SK-N-SH (cell line): ENCODE data around the gene HOXA5. TPM values are rescaled to one million over a fixed set of nuclear protein-coding genes. Genes with fewer than 3 reads are reported as not detected.

Experiments
- CTCF ChIA-PET: fragments of 300-600, 350-600 bp; formaldehyde crosslinking; extraction: SDS; loops from one replicate; lab custom pipeline; 2021; lab: Yijun Ruan, JAX
- POLR2A ChIA-PET: fragments of 350-600 bp; sonication (Branson Sonifier 250); formaldehyde crosslinking; extraction: SDS; loops from one replicate; lab custom pipeline; 2020; ENCODE audit warnings: antibody characterized with exemption, inconsistent platforms; lab: Yijun Ruan, JAX
- DNase-seq: peaks from one replicate; pipeline ENCODE4 v3.0.0; 2012
- H2AFZ ChIP-seq: fragments of 200-600 bp; sonication (generic); 2 replicates; pipeline ENCODE4 v1.8.1; 2016; ENCODE audit warnings: antibody characterized with exemption, mild to moderate bottlenecking, low read depth
- H3F3A ChIP-seq: fragments of 200-600 bp; sonication (generic); replicated peaks from 2 replicates; pipeline ENCODE3; 2016; ENCODE audit warnings: antibody characterized with exemption, mild to moderate bottlenecking; ENCODE audit not compliant: insufficient read depth
- H3K27ac ChIP-seq, 2 experiments: fragments of 200-500 bp in 1 of 2; fragments of 200-600 bp in 1 of 2; sonication (Bioruptor generic) in 1 of 2; sonication (generic), shearing (Covaris generic) in 1 of 2; 2 replicates each; pipeline versions ENCODE4 v1.5.1 to v1.6.1; 2014 to 2016; ENCODE audit warnings: low read depth in 2 of 2, inconsistent platforms in 1 of 2, low read length in 1 of 2, mild to moderate bottlenecking in 1 of 2, mixed read lengths in 1 of 2
- H3K27me3 ChIP-seq: fragments of 200-600 bp; sonication (generic), shearing (Covaris generic); 2 replicates; pipeline ENCODE4 v1.6.1; 2016; ENCODE audit warnings: mixed run types; ENCODE audit not compliant: insufficient read depth
- H3K36me3 ChIP-seq, 2 experiments: fragments of 200-500 bp in 1 of 2; fragments of 200-600 bp in 1 of 2; sonication (Bioruptor generic) in 1 of 2; sonication (generic) in 1 of 2; replicated peaks in 1 of 2; 2 replicates each; pipeline versions ENCODE3 to v1.5.1; 2014 to 2016; ENCODE audit warnings: low read length in 1 of 2, mild to moderate bottlenecking in 1 of 2; ENCODE audit not compliant: insufficient read depth in 2 of 2, control insufficient read depth in 1 of 2
- H3K4me1 ChIP-seq, 2 experiments: fragments of 200-500 bp in 1 of 2; fragments of 200-600 bp in 1 of 2; sonication (Bioruptor generic) in 1 of 2; sonication (generic), shearing (Covaris generic) in 1 of 2; 2 replicates each; pipeline versions ENCODE4 v1.5.1 to v1.6.1; 2014 to 2016; ENCODE audit warnings: low read depth in 1 of 2, low read length in 1 of 2, mixed run types in 1 of 2; ENCODE audit not compliant: insufficient read depth in 2 of 2, control insufficient read depth in 1 of 2
- H3K4me2 ChIP-seq: fragments of 200-600 bp; sonication (generic), shearing (Covaris generic); 2 replicates; pipeline ENCODE4 v1.6.1; 2017; ENCODE audit warnings: mixed run types
- H3K4me3 ChIP-seq, 2 experiments: fragments of 200-500 bp in 1 of 2; fragments of 200-600 bp in 1 of 2; sonication (Bioruptor generic) in 1 of 2; sonication (generic), shearing (Covaris generic) in 1 of 2; 2 replicates each; pipeline versions ENCODE4 v1.5.1 to v1.8.1; 2014 to 2016; ENCODE audit warnings: low read depth in 2 of 2, inconsistent platforms in 1 of 2, low read length in 1 of 2, mild to moderate bottlenecking in 1 of 2, mixed read lengths in 1 of 2, moderate library complexity in 1 of 2
- H3K79me2 ChIP-seq: fragments of 200-600 bp; sonication (generic); 2 replicates; pipeline ENCODE4 v1.8.1; 2017; ENCODE audit warnings: mild to moderate bottlenecking; ENCODE audit not compliant: insufficient read depth
- H3K9ac ChIP-seq: fragments of 200-600 bp; sonication (generic); 2 replicates; pipeline ENCODE4 v1.6.1; 2017; ENCODE audit warnings: mixed run types
- H3K9me2 ChIP-seq: fragments of 200-600 bp; sonication (generic); 2 replicates; pipeline ENCODE4 v1.6.1; 2017; ENCODE audit warnings: mixed run types
- H3K9me3 ChIP-seq: fragments of 200-600 bp; sonication (generic); 2 replicates; pipeline ENCODE4 v1.6.1; 2017; ENCODE audit warnings: mixed run types, mild to moderate bottlenecking, moderate library complexity
- H4K20me1 ChIP-seq: fragments of 200-600 bp; sonication (generic); 2 replicates; pipeline ENCODE4 v1.6.1; 2017; ENCODE audit warnings: mild to moderate bottlenecking, mixed run types; ENCODE audit not compliant: insufficient read depth
- CHD2 ChIP-seq: fragments of 150-350 bp; IDR thresholded peaks from 2 replicates; pipeline ENCODE4 v1.6.1; 2018; ENCODE audit warnings: low read length; ENCODE audit not compliant: partially characterized antibody
- ELF1 ChIP-seq: IDR thresholded peaks from 2 replicates; pipeline ENCODE4 v1.4.0; 2012
- EP300 ChIP-seq, 2 experiments: IDR thresholded peaks; 2 replicates each; pipeline versions ENCODE4 v1.4.0 to v1.6.1; 2012; ENCODE audit warnings: borderline replicate concordance in 1 of 2, low read depth in 1 of 2, low read length in 1 of 2
- FOSL2 ChIP-seq: IDR thresholded peaks from 2 replicates; pipeline ENCODE4 v1.4.0; 2012; ENCODE audit warnings: low read depth, mild to moderate bottlenecking, moderate library complexity, borderline replicate concordance
- GATA2 ChIP-seq: sonication (generic); formaldehyde crosslinking; IDR thresholded peaks from 2 replicates; pipeline ENCODE4 v1.5.0; 2020; ENCODE audit warnings: mild to moderate bottlenecking, missing genetic modification reagents
- JUND ChIP-seq: IDR thresholded peaks from 2 replicates; pipeline ENCODE4 v1.4.0; 2012
- MXI1 ChIP-seq: IDR thresholded peaks from 2 replicates; pipeline ENCODE4 v1.6.1; 2012; ENCODE audit warnings: mild to moderate bottlenecking, low read depth, low read length, improper control_type of control experiment
- NFIC ChIP-seq: IDR thresholded peaks from 2 replicates; pipeline ENCODE4 v1.4.0; 2012; ENCODE audit warnings: borderline replicate concordance
- NRF1 ChIP-seq: IDR thresholded peaks from 2 replicates; pipeline ENCODE4 v1.6.1; 2012; ENCODE audit warnings: low read depth, mild to moderate bottlenecking, low read length
- RCOR1 ChIP-seq: fragments of 150-350 bp; IDR thresholded peaks from 2 replicates; pipeline ENCODE4 v1.6.1; 2017; ENCODE audit warnings: antibody characterized with exemption, low read length
- REST ChIP-seq: IDR thresholded peaks from 2 replicates; pipeline ENCODE4 v1.6.1; 2012; ENCODE audit warnings: mild to moderate bottlenecking, low read depth, low read length, moderate library complexity
- SIN3A ChIP-seq: IDR thresholded peaks from 2 replicates; pipeline ENCODE4 v1.6.1; 2012; ENCODE audit warnings: low read depth, mild to moderate bottlenecking, low read length, moderate library complexity, borderline replicate concordance
- SMC3 ChIP-seq: IDR thresholded peaks from 2 replicates; pipeline ENCODE4 v1.6.1; 2012; ENCODE audit warnings: low read depth, low read length, improper control_type of control experiment
- USF1 ChIP-seq: IDR thresholded peaks from 2 replicates; pipeline ENCODE4 v1.4.0; 2012; ENCODE audit warnings: low read depth, borderline replicate concordance
- USF2 ChIP-seq: fragments of 150-350 bp; IDR thresholded peaks from 2 replicates; pipeline ENCODE4 v1.6.1; 2017; ENCODE audit warnings: antibody characterized with exemption, low read length, low read depth, borderline replicate concordance
- ZBTB33 ChIP-seq: IDR thresholded peaks from 2 replicates; pipeline ENCODE4 v1.4.0; 2012; ENCODE audit warnings: low read depth, borderline replicate concordance
- WGBS: methylation state at CpG from one replicate; pipeline ENCODE4 v1.1.6; 2017; ENCODE audit warnings: low lambda C conversion rate; 5-methylcytosine and 5-hydroxymethylcytosine counted together
- polyA plus RNA-seq, 3 experiments: library from polyadenylated mRNA; depleted of rRNA; stranded (reverse); fragments of >200 nt; gene quantifications; 2 replicates each; pipeline ENCODE4 v1.2.3, GENCODE V29; 2012

HOXA5 gene
- polyA plus RNA-seq, 1 of the 3 experiments (the other 2 are of a cell fraction): not detected

GRCh38 chr7:27175626-27176523 lies 32.4 kb upstream of the HOXA5 start:
- H3K4me1 ChIP-seq: peaks cover 0 to 4% of the 10 kb centered on the region in 2 experiments; a peak in 1 of 4 replicates
- no peaks in the 10 kb centered on the region for H3K79me2 ChIP-seq
- no peak overlapping the region for H3K4me2 ChIP-seq
- H3K27ac ChIP-seq: no peak overlapping the region
- no peaks in the 10 kb centered on the region for H3K36me3 ChIP-seq
- H3K9me2 ChIP-seq: no peaks in the 10 kb centered on the region
- peak overlapping the region; percentile 16; the same call in 1 of the 2 replicates for H2AFZ ChIP-seq
- H3K4me3 ChIP-seq: no peak overlapping the region
- no peaks in the 10 kb centered on the region for H3F3A ChIP-seq
- no peaks in the 10 kb centered on the region for H3K9me3 ChIP-seq
- H4K20me1 ChIP-seq: no peaks in the 10 kb centered on the region
- 21% methylated on average over 39 of the region's 40 CpGs for WGBS
- TF ChIP-seq MXI1 (no peak), ELF1 (no peak), SMC3 (no peak)
- H3K9ac ChIP-seq: no peak overlapping the region
- DNase-seq: peak; percentile 56
- H3K27me3 ChIP-seq: peaks cover 99% of the 10 kb centered on the region
- ChIA-PET POLR2A (no interaction called here), CTCF (interaction anchor here (0.9 to 12.3 kb wide), 11 partner anchors 7 to 902 kb away, joined by 3 to 205 read pairs (median 4); partner anchors contain the start of genes HOXA11 and HOXA9)

GRCh38 chr7:27174874-27175625 lies 31.6 kb upstream of the HOXA5 start:
- POLR2A ChIA-PET: no interaction called here
- H3K27me3 ChIP-seq: peaks cover 99% of the 10 kb centered on the region

More at GRCh38 chr7:27174874-27175625, 31.6 kb upstream of the HOXA5 start:
- H4K20me1 ChIP-seq: 0 out of 2 replicates have a peak, but pooled peaks cover 7% of the 10 kb centered on the region
- 23% methylated on average over 12 of the region's 12 CpGs for WGBS
- no peak overlapping the region for H3K9ac ChIP-seq
- no peak overlapping the region for H3K4me3 ChIP-seq
- no peaks in the 10 kb centered on the region for H3K9me3 ChIP-seq
- DNase-seq: no peak
- no peak overlapping the region for H2AFZ ChIP-seq
- H3K27ac ChIP-seq: no peak overlapping the region
- CTCF ChIA-PET: interaction anchor here (0.9 to 12.3 kb wide), 13 partner anchors 8 to 860 kb away, joined by 3 to 205 read pairs (median 4); partner anchors contain the start of genes HOXA11, HOXA3, HOXA5 and HOXA9
- no peaks in the 10 kb centered on the region for H3K9me2 ChIP-seq
- TF ChIP-seq JUND (no peak), SIN3A (no peak), SMC3 (no peak), GATA2 (CRISPR knock-in tag) (no peak), NFIC (no peak), FOSL2 (no peak), USF2 (no peak), REST (no peak), RCOR1 (no peak), NRF1 (no peak), ZBTB33 (no peak), EP300 (IDR thresholded peaks at IDR 0.05; ENCODE audit: borderline replicate concordance in 1 of 2, low read depth in 1 of 2, low read length in 1 of 2) (no peak), ELF1 (no peak), CHD2 (no peak), USF1 (no peak)
- peaks cover 7% of the 10 kb centered on the region for H3F3A ChIP-seq
- H3K4me2 ChIP-seq: no peak overlapping the region
- no peaks in the 10 kb centered on the region for H3K79me2 ChIP-seq
- H3K4me1 ChIP-seq: peaks cover 0 to 4% of the 10 kb centered on the region in 2 experiments; a peak in 1 of 4 replicates
- H3K36me3 ChIP-seq: no peaks in the 10 kb centered on the region
